ENCODE data around the gene CHAC2. TPM values are rescaled to one million over a fixed set of nuclear protein-coding genes. Genes with fewer than 3 reads are reported as not detected.

The CHAC2 gene
- total RNA-seq, 4 donors from 2014 or later, result 1.6 to 3.6 (median 2.1) TPM

DNA sequence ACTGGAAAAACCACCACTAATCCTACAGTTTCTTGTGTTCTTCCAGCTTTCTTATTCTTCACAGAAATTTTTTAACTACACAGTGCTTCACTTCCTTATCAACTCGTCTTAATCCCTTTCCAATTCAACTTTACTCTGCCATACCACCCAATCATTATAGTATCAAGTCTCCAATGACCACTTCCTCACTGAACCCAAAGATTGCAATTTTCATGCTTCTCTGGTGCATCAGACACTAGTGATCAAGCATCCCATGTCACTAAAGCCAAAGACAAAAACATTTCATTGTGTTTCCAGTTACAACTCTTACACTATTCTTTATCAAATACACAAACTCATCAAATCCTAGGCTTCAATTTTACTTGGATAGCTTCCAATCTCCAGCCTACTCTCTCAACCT, 9.5 kb downstream of the CHAC2 start:
- Histone ChIP-seq H3K4me1 (peaks cover 0 to 7% (median 0%) of the 10 kb centered on the region in 3 donors), H3K27me3 (no peaks in the 10 kb centered on the region), H3K9me3 (no peaks in the 10 kb centered on the region), H3K4me3 (no peak overlapping the region), H3K36me3 (peaks cover 0 to 16% of the 10 kb centered on the region in 2 donors), H3K27ac (no peak overlapping the region)
- no peak for ATAC-seq
- TF ChIP-seq EP300 (IDR thresholded peaks at IDR 0.05), result no peak
- TF ChIP-seq, protein P1, sequence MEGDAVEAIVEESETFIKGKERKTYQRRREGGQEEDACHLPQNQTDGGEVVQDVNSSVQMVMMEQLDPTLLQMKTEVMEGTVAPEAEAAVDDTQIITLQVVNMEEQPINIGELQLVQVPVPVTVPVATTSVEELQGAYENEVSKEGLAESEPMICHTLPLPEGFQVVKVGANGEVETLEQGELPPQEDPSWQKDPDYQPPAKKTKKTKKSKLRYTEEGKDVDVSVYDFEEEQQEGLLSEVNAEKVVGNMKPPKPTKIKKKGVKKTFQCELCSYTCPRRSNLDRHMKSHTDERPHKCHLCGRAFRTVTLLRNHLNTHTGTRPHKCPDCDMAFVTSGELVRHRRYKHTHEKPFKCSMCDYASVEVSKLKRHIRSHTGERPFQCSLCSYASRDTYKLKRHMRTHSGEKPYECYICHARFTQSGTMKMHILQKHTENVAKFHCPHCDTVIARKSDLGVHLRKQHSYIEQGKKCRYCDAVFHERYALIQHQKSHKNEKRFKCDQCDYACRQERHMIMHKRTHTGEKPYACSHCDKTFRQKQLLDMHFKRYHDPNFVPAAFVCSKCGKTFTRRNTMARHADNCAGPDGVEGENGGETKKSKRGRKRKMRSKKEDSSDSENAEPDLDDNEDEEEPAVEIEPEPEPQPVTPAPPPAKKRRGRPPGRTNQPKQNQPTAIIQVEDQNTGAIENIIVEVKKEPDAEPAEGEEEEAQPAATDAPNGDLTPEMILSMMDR (IDR thresholded peaks at IDR 0.05), result no peak
- TF ChIP-seq POLR2A (IDR thresholded peaks at IDR 0.05), result no peak
- TF ChIP-seq POLR2AphosphoS5 (IDR thresholded peaks at IDR 0.05), result no peak
- WGBS, 2 donors (ENCODE audit: low coverage in 1 of 2), result 52 to 100% methylated on average over 1 of the region's 1 CpG

DNA sequence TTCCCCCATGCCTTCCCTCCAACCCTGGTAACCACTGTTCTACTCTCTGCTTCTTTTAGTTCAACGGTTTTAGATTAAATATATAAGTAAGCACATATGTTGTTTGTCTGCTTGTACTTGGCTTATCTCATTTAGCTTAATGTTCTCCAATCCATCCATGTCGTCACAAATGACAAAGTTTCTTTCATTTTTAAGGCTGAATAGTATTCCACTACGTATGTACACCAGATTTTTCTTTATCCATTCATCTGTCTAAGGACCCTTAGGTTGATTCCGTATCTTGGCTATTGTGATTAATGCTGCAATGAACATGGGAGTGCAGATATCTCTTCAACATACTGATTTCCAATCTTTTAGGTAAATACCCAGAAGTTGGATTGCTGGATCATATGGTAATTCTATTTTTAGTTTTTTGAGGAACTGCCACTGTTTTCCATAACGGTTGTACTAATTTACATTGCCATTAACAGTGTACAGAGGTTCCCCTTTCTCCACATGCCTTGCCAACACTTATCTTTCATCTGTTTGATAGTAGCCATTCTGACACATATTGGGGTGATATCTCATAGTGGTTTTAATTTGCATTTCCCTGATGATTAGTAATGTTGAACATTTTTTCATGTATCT, 11.0 kb downstream of the CHAC2 start:
- no peak overlapping the region for H3K27ac ChIP-seq
- 73 to 89% methylated on average over 5 of the region's 5 CpGs for WGBS, 2 donors (ENCODE audit: low coverage in 1 of 2)
- no peaks in the 10 kb centered on the region for H3K9me3 ChIP-seq
- peaks cover 0 to 13% of the 10 kb centered on the region in 2 donors for H3K36me3 ChIP-seq
- H3K27me3 ChIP-seq, result no peaks in the 10 kb centered on the region
- no peak for ATAC-seq
- H3K4me3 ChIP-seq, result no peak overlapping the region
- peaks cover 0 to 23% (median 0%) of the 10 kb centered on the region in 3 donors for H3K4me1 ChIP-seq
- TF ChIP-seq POLR2A (IDR thresholded peaks at IDR 0.05) (no peak), POLR2AphosphoS5 (IDR thresholded peaks at IDR 0.05) (no peak), EP300 (IDR thresholded peaks at IDR 0.05) (no peak)
- TF ChIP-seq, protein P1 (IDR thresholded peaks at IDR 0.05), result no peak

DNA sequence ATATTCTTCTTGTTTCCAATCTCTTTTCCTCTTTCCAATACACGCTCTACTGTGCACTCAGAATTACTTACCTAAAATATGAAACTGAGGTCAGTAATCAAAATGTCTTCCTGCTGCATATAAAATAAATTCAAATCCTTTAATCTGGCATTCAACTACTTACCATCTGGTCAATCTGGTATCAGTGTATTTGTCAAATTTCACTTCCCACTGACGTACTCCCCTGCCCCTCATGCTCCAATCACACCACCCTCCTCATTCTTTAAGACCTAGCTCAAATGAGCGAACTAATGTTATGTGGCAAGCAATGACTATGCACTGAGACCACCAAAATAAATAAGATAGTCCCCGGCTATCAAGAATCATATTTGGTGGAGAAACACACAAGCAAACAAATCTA, 12.5 kb downstream of the CHAC2 start:
- peaks cover 0 to 10% of the 10 kb centered on the region in 2 donors for H3K36me3 ChIP-seq
- 87 to 91% methylated on average over 4 of the region's 4 CpGs for WGBS, 2 donors (ENCODE audit: low coverage in 1 of 2)
- H3K9me3 ChIP-seq, result no peaks in the 10 kb centered on the region
- TF ChIP-seq, protein P1 (IDR thresholded peaks at IDR 0.05), result no peak
- TF ChIP-seq EP300 (IDR thresholded peaks at IDR 0.05), result no peak
- TF ChIP-seq POLR2AphosphoS5 (IDR thresholded peaks at IDR 0.05), result no peak
- TF ChIP-seq POLR2A (IDR thresholded peaks at IDR 0.05), result no peak
- H3K4me3 ChIP-seq, result no peak overlapping the region
- H3K4me1 ChIP-seq, result peaks cover 0 to 37% (median 2%) of the 10 kb centered on the region in 3 donors
- H3K27ac ChIP-seq, result no peak overlapping the region
- no peaks in the 10 kb centered on the region for H3K27me3 ChIP-seq
- ATAC-seq, result no peak

DNA sequence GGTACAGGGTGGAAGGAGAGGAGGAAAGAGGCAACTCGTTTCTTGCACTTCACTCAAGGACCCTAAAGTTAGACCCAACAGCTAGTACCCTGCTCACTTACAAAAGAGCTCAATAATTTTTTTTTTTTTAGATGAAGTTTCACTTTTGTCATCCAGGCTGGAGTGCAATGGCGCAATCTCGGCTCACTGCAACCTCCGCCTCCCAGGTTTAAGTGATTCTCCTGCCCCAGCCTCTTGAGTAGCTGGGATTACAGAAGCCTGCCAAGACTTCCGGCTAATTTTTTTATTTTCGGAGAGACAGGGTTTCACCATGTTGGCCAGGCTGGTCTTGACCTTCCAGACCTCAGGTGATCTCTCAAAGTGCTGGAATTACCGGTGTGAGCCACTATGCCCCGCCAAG, 15.1 kb downstream of the CHAC2 start:
- WGBS, 2 donors (ENCODE audit: low coverage in 1 of 2), result 72 to 81% methylated on average over 5 to 6 of the region's 8 CpGs
- peaks cover 0 to 50% (median 10%) of the 10 kb centered on the region in 3 donors for H3K4me1 ChIP-seq
- H3K9me3 ChIP-seq, result no peaks in the 10 kb centered on the region
- H3K36me3 ChIP-seq, result peaks cover 0 to 4% of the 10 kb centered on the region in 2 donors
- H3K27ac ChIP-seq, result no peak overlapping the region
- TF ChIP-seq EP300 (IDR thresholded peaks at IDR 0.05), result no peak
- TF ChIP-seq, protein P1 (IDR thresholded peaks at IDR 0.05), result no peak
- no peak for TF ChIP-seq POLR2A (IDR thresholded peaks at IDR 0.05)
- TF ChIP-seq POLR2AphosphoS5 (IDR thresholded peaks at IDR 0.05), result no peak
- H3K4me3 ChIP-seq, result no peak overlapping the region
- H3K27me3 ChIP-seq, result no peaks in the 10 kb centered on the region
- ATAC-seq, result no peak

DNA sequence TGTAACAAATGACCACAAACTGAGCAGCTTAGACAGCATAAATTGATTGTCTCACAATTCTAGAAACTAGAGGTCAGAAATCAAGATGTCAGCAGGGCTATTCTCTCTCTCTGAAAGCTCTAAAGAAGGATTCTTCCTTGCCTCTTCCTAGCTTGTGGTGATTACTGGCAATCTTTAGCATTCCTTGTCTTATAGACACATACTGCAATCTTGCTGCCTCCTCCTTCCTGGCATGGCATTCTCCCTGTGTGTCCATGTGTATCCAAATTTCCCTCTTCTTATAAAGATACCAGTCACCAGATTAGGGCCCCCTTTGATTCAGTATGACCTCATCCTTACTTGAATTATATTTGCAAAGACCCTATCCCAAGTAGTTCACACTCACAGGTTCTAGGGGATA, 16.8 kb downstream of the CHAC2 start:
- no peak overlapping the region for H3K27ac ChIP-seq
- peaks cover 3 to 68% (median 18%) of the 10 kb centered on the region in 3 donors for H3K4me1 ChIP-seq
- TF ChIP-seq EP300 (IDR thresholded peaks at IDR 0.05), result no peak
- no peak for TF ChIP-seq POLR2AphosphoS5 (IDR thresholded peaks at IDR 0.05)
- TF ChIP-seq POLR2A (IDR thresholded peaks at IDR 0.05), result no peak
- TF ChIP-seq, protein P1 (IDR thresholded peaks at IDR 0.05), result no peak
- peaks cover 0 to 4% of the 10 kb centered on the region in 2 donors for H3K36me3 ChIP-seq
- no peaks in the 10 kb centered on the region for H3K27me3 ChIP-seq
- H3K4me3 ChIP-seq, result no peak overlapping the region
- no peak for ATAC-seq
- no peaks in the 10 kb centered on the region for H3K9me3 ChIP-seq
